Natural killer cell (primary cell): ENCODE measurements around the gene HIVEP3. TPM values are rescaled to one million over a fixed set of nuclear protein-coding genes. Genes with fewer than 3 reads are reported as not detected.

Experiments
- ATAC-seq, 3 donors: fragments of 150-1000 bp in 2 of 3; fragments of 200-7000 bp in 1 of 3; cut with Tn5 transposase; 1 replicate in 1 of 3; 2 replicates in 2 of 3; pipeline ENCODE4 v1.10.0; 2021; ENCODE audit warnings: mild to moderate bottlenecking in 2 of 3, moderate library complexity in 2 of 3
- DNase-seq, 2 donors: peaks; one replicate each; pipeline versions ENCODE4 v3.0.0 to v3.0.0-alpha.2; 2013 to 2021; ENCODE audit warnings: mixed read lengths in 1 of 2
- H3K27ac ChIP-seq: one replicate; pipeline ENCODE4 v1.5.1; 2013; ENCODE audit warnings: mild to moderate bottlenecking, low read length
- H3K27me3 ChIP-seq: one replicate; pipeline ENCODE4 v1.6.1; 2013; ENCODE audit warnings: low read length; ENCODE audit not compliant: control insufficient read depth, insufficient read depth
- H3K36me3 ChIP-seq: one replicate; pipeline ENCODE4 v1.6.1; 2013; ENCODE audit warnings: low read length; ENCODE audit not compliant: control insufficient read depth, insufficient read depth
- H3K4me1 ChIP-seq: one replicate; pipeline ENCODE4 v1.6.1; 2013; ENCODE audit warnings: low read length; ENCODE audit not compliant: control insufficient read depth, insufficient read depth
- H3K4me3 ChIP-seq: one replicate; pipeline ENCODE4 v1.5.1; 2013; ENCODE audit warnings: low read length
- H3K9me3 ChIP-seq: one replicate; pipeline ENCODE4 v1.6.1; 2013; ENCODE audit warnings: low read length; ENCODE audit not compliant: control insufficient read depth, insufficient read depth
- H3K27ac Mint-ChIP-seq, 2 donors: one replicate each; pipeline ENCODE4 v1.8.0; 2022; ENCODE audit warnings: mild to moderate bottlenecking in 2 of 2, mixed read lengths in 2 of 2, moderate library complexity in 1 of 2
- H3K27me3 Mint-ChIP-seq, 2 donors: one replicate each; pipeline ENCODE4 v1.8.0; 2022; ENCODE audit warnings: low read depth in 2 of 2, mixed read lengths in 2 of 2
- H3K36me3 Mint-ChIP-seq: one replicate; pipeline ENCODE4 v1.8.0; 2022; ENCODE audit warnings: mixed read lengths
- H3K4me1 Mint-ChIP-seq, 2 donors: one replicate each; pipeline ENCODE4 v1.8.0; 2022; ENCODE audit warnings: mixed read lengths in 2 of 2
- H3K4me3 Mint-ChIP-seq: one replicate; pipeline ENCODE4 v1.8.0; 2022; ENCODE audit warnings: mild to moderate bottlenecking, moderate library complexity, mixed read lengths
- H3K9me3 Mint-ChIP-seq, 2 donors: one replicate each; pipeline ENCODE4 v1.8.0; 2022; ENCODE audit warnings: mixed read lengths in 2 of 2
- CTCF ChIP-seq: fragments of 200-600 bp; IDR thresholded peaks from one replicate; pipeline ENCODE4 v1.8.0; 2022; ENCODE audit warnings: antibody characterized with exemption
- WGBS: methylation state at CpG from one replicate; pipeline ENCODE4 v1.1.7; 2013; ENCODE audit warnings: missing lambda C conversion rate; ENCODE audit not compliant: insufficient coverage; 5-methylcytosine and 5-hydroxymethylcytosine counted together
- intact Hi-C: fragments of 100-400 bp; cut with micrococcal nuclease; formaldehyde crosslinking; loops from one replicate; pipeline ENCODE4 v1.14.2; 2022
- total RNA-seq, 4 donors: library from RNA; stranded (reverse); fragments of 120-200 nt in 1 of 4; gene quantifications; one replicate each; pipeline versions ENCODE4 v1.2.3 to v1.2.4, GENCODE V29; 2013 to 2022

The HIVEP3 gene
- total RNA-seq, 3 donors from 2014 or later (not counting 1 experiment from before 2014, with no cell fraction given): 26.2 to 35.2 (median 29.8) TPM

GRCh38 chr1:41773842-41774241 lies 144.9 kb downstream of the HIVEP3 start:
- ATAC-seq (no peak), DNase-seq (no peak)
- Mint-ChIP-seq H3K36me3 (no peaks in the 10 kb centered on the region), H3K27ac (no peak overlapping the region), H3K9me3 (no peaks in the 10 kb centered on the region), H3K4me3 (no peak overlapping the region), H3K27me3 (no peaks in the 10 kb centered on the region), H3K4me1 (peaks cover 0 to 14% of the 10 kb centered on the region in 2 donors)
- TF ChIP-seq CTCF: no peak
- Histone ChIP-seq H3K36me3 (no peaks in the 10 kb centered on the region), H3K27ac (no peak overlapping the region), H3K4me1 (peaks cover 9% of the 10 kb centered on the region), H3K9me3 (no peaks in the 10 kb centered on the region), H3K4me3 (no peak overlapping the region), H3K27me3 (no peaks in the 10 kb centered on the region)
- 60% methylated on average over 3 of the region's 3 CpGs for WGBS
- intact Hi-C loops: no loop called here

- 93% methylated on average over 5 of the region's 5 CpGs for WGBS
- H3K9me3 Mint-ChIP-seq: no peaks in the 10 kb centered on the region
Observed at GRCh38 chr1:41773144-41773591, 145.6 kb downstream of the HIVEP3 start.

GRCh38 chr1:41769068-41769467 lies 149.7 kb downstream of the HIVEP3 start:
- DNase-seq: no peak
- Mint-ChIP-seq H3K9me3 (no peaks in the 10 kb centered on the region), H3K4me1 (peaks cover 19 to 44% of the 10 kb centered on the region in 2 donors), H3K27ac (no peak overlapping the region), H3K36me3 (no peaks in the 10 kb centered on the region), H3K27me3 (no peaks in the 10 kb centered on the region), H3K4me3 (no peak overlapping the region)
- Histone ChIP-seq H3K4me1 (peaks cover 31% of the 10 kb centered on the region), H3K27ac (no peak overlapping the region), H3K27me3 (no peaks in the 10 kb centered on the region), H3K9me3 (no peaks in the 10 kb centered on the region), H3K4me3 (no peak overlapping the region), H3K36me3 (no peaks in the 10 kb centered on the region)
- no peak for ATAC-seq
- no peak for TF ChIP-seq CTCF
- intact Hi-C loops: no loop called here
- WGBS: 84% methylated on average over 2 of the region's 2 CpGs

More at GRCh38 chr1:41773144-41773591, 145.6 kb downstream of the HIVEP3 start:
- H3K4me3 ChIP-seq: no peak overlapping the region
- Mint-ChIP-seq H3K27ac (no peak overlapping the region), H3K36me3 (no peaks in the 10 kb centered on the region), H3K27me3 (no peaks in the 10 kb centered on the region), H3K4me3 (no peak overlapping the region), H3K4me1 (peaks cover 0 to 16% of the 10 kb centered on the region in 2 donors)
- H3K4me1 ChIP-seq: peaks cover 13% of the 10 kb centered on the region
- no peaks in the 10 kb centered on the region for H3K9me3 ChIP-seq
- H3K36me3 ChIP-seq: no peaks in the 10 kb centered on the region
- no peak for DNase-seq
- ATAC-seq: no peak
- no peak for TF ChIP-seq CTCF
- no peak overlapping the region for H3K27ac ChIP-seq
- intact Hi-C loops: no loop called here
- no peaks in the 10 kb centered on the region for H3K27me3 ChIP-seq

GRCh38 chr1:41768583-41768982 lies 150.1 kb downstream of the HIVEP3 start:
- H3K27me3 Mint-ChIP-seq: peaks cover 0 to 2% of the 10 kb centered on the region in 2 donors
- peaks cover 34% of the 10 kb centered on the region for H3K4me1 ChIP-seq

More at GRCh38 chr1:41768583-41768982, 150.1 kb downstream of the HIVEP3 start:
- no peak overlapping the region for H3K27ac Mint-ChIP-seq
- Histone ChIP-seq H3K9me3 (no peaks in the 10 kb centered on the region), H3K27me3 (no peaks in the 10 kb centered on the region), H3K4me3 (no peak overlapping the region), H3K27ac (no peak overlapping the region), H3K36me3 (no peaks in the 10 kb centered on the region)
- ATAC-seq (peak in 1 of 3 donors; percentile 66), DNase-seq (no peak)
- 65% methylated on average over 4 of the region's 6 CpGs for WGBS
- H3K4me1 Mint-ChIP-seq: peaks cover 19 to 49% of the 10 kb centered on the region in 2 donors
- intact Hi-C loops: no loop called here
- no peaks in the 10 kb centered on the region for H3K36me3 Mint-ChIP-seq
- TF ChIP-seq CTCF: no peak
- no peaks in the 10 kb centered on the region for H3K9me3 Mint-ChIP-seq
- no peak overlapping the region for H3K4me3 Mint-ChIP-seq
